Neural crest cell (in vitro differentiated cells): ENCODE measurements around the gene MYBPC3. TPM values are rescaled to one million over a fixed set of nuclear protein-coding genes. Genes with fewer than 3 reads are reported as not detected.

Experiments
- DNase-seq: peaks from one replicate; pipeline ENCODE4 v3.0.0; 2021; ENCODE audit warnings: low read depth, mixed read lengths, low spot score
- H3K27ac Mint-ChIP-seq: one replicate; pipeline ENCODE4 v1.8.0; 2021; ENCODE audit warnings: mild to moderate bottlenecking, mixed read lengths; ENCODE audit not compliant: unreplicated experiment
- H3K27me3 Mint-ChIP-seq: 2 replicates; pipeline ENCODE4 v1.8.0; 2021; ENCODE audit warnings: low read depth, mild to moderate bottlenecking, mixed read lengths
- H3K36me3 Mint-ChIP-seq: 2 replicates; pipeline ENCODE4 v1.8.0; 2021; ENCODE audit warnings: low read depth, mild to moderate bottlenecking, mixed read lengths
- H3K4me1 Mint-ChIP-seq: 2 replicates; pipeline ENCODE4 v1.8.0; 2021; ENCODE audit warnings: mixed read lengths
- H3K4me3 Mint-ChIP-seq: one replicate; pipeline ENCODE4 v1.8.0; 2021; ENCODE audit warnings: mild to moderate bottlenecking, mixed read lengths
- H3K9me3 Mint-ChIP-seq: 2 replicates; pipeline ENCODE4 v1.8.0; 2021; ENCODE audit warnings: mixed read lengths
- CTCF ChIP-seq: fragments of 200-600 bp; sonication (generic); conservative IDR thresholded peaks from 2 replicates; pipeline ENCODE4 v1.5.0; 2021; ENCODE audit warnings: antibody characterized with exemption, mild to moderate bottlenecking
- total RNA-seq: library from RNA; stranded (reverse); gene quantifications from 2 replicates; pipeline ENCODE4 v1.2.1, GENCODE V29; 2021

MYBPC3 gene
- total RNA-seq, 1 donor from 2014 or later = not detected

GRCh38 chr11:47306484-47306844 is 46.0 kb downstream of the MYBPC3 start:
- no peaks in the 10 kb centered on the region for H3K27me3 Mint-ChIP-seq
- DNase-seq = no peak
- no peak overlapping the region for H3K4me3 Mint-ChIP-seq
- peaks cover 7% of the 10 kb centered on the region for H3K4me1 Mint-ChIP-seq
- no peak for TF ChIP-seq CTCF
- peak overlapping the region; percentile 50 for H3K27ac Mint-ChIP-seq
- peaks cover 27% of the 10 kb centered on the region for H3K36me3 Mint-ChIP-seq
- H3K9me3 Mint-ChIP-seq = peaks cover 8% of the 10 kb centered on the region

- H3K27me3 Mint-ChIP-seq = no peaks in the 10 kb centered on the region
- H3K27ac Mint-ChIP-seq = peak overlapping the region; percentile 50
- no peak overlapping the region for H3K4me3 Mint-ChIP-seq
Observed at GRCh38 chr11:47305734-47306483, 46.6 kb downstream of the MYBPC3 start.

GRCh38 chr11:47302853-47303252 is 49.6 kb downstream of the MYBPC3 start:
- Mint-ChIP-seq H3K9me3 (peaks cover 17% of the 10 kb centered on the region), H3K27me3 (no peaks in the 10 kb centered on the region), H3K4me1 (no peaks in the 10 kb centered on the region), H3K36me3 (peaks cover 56% of the 10 kb centered on the region), H3K4me3 (no peak overlapping the region), H3K27ac (no peak overlapping the region)
- no peak for TF ChIP-seq CTCF
- DNase-seq = no peak

More at GRCh38 chr11:47305734-47306483, 46.6 kb downstream of the MYBPC3 start:
- no peak for DNase-seq
- TF ChIP-seq CTCF = no peak
- Mint-ChIP-seq H3K36me3 (peaks cover 30% of the 10 kb centered on the region), H3K9me3 (peaks cover 8% of the 10 kb centered on the region), H3K4me1 (peaks cover 7% of the 10 kb centered on the region)

- no peak for TF ChIP-seq CTCF
- H3K27ac Mint-ChIP-seq = no peak overlapping the region
- H3K4me1 Mint-ChIP-seq = no peaks in the 10 kb centered on the region
- no peak overlapping the region for H3K4me3 Mint-ChIP-seq
- peaks cover 17% of the 10 kb centered on the region for H3K9me3 Mint-ChIP-seq
- no peaks in the 10 kb centered on the region for H3K27me3 Mint-ChIP-seq
- DNase-seq = no peak
- H3K36me3 Mint-ChIP-seq = peaks cover 55% of the 10 kb centered on the region
Observed at GRCh38 chr11:47299078-47299477, 53.4 kb downstream of the MYBPC3 start.

- peaks cover 38% of the 10 kb centered on the region for H3K36me3 Mint-ChIP-seq
- H3K4me1 Mint-ChIP-seq = no peaks in the 10 kb centered on the region
- H3K4me3 Mint-ChIP-seq = no peak overlapping the region
- no peak for TF ChIP-seq CTCF
- peak overlapping the region; percentile 52 for H3K27ac Mint-ChIP-seq
- H3K9me3 Mint-ChIP-seq = peaks cover 8% of the 10 kb centered on the region
- DNase-seq = no peak
- no peaks in the 10 kb centered on the region for H3K27me3 Mint-ChIP-seq
Observed at GRCh38 chr11:47296045-47296444, 56.5 kb downstream of the MYBPC3 start.
